Choroid plexus epithelial cell (primary cell): ENCODE data around the gene NR5A2.

ENCODE experiments used
- DNase-seq: peaks from one replicate; pipeline ENCODE4 v3.0.0-alpha.2; 2010; ENCODE audit warnings: low read depth
- H3K4me3 ChIP-seq: 2 replicates; pipeline ENCODE4 v1.5.1; 2011; ENCODE audit warnings: low read depth, mild to moderate bottlenecking, control low read depth, low read length, moderate library complexity
- TF ChIP-seq, protein P1 (sequence below): conservative IDR thresholded peaks from 2 replicates; pipeline ENCODE4 v1.5.1; 2011; ENCODE audit warnings: low read depth, mild to moderate bottlenecking, control low read depth, inconsistent platforms, low read length, moderate library complexity

The NR5A2 gene

DNA sequence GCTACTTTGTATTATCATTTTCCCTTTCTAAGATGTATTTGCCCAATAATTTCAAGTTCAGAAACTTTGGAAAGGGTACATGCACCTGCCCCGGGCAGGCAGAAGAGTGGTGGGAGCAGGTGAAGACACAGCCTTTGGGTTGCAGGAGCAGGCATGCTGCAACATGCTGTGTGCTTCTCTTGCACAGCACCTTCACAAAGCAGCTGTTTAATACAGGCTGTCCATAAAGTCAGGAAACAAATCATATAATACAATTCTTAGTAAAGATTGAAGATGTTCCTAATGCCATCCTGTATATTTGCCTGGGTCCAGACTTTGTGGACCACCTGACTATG, 199.4 kb downstream of the NR5A2 start:
- DNase-seq: no peak
- TF ChIP-seq, protein P1, sequence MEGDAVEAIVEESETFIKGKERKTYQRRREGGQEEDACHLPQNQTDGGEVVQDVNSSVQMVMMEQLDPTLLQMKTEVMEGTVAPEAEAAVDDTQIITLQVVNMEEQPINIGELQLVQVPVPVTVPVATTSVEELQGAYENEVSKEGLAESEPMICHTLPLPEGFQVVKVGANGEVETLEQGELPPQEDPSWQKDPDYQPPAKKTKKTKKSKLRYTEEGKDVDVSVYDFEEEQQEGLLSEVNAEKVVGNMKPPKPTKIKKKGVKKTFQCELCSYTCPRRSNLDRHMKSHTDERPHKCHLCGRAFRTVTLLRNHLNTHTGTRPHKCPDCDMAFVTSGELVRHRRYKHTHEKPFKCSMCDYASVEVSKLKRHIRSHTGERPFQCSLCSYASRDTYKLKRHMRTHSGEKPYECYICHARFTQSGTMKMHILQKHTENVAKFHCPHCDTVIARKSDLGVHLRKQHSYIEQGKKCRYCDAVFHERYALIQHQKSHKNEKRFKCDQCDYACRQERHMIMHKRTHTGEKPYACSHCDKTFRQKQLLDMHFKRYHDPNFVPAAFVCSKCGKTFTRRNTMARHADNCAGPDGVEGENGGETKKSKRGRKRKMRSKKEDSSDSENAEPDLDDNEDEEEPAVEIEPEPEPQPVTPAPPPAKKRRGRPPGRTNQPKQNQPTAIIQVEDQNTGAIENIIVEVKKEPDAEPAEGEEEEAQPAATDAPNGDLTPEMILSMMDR: no peak
- no peak overlapping the region for H3K4me3 ChIP-seq
